ENCODE results near the gene HNRNPH1.
"Not testable (repeated sequence)": the region's sequence is repeated elsewhere in the genome, so short reads cannot be mapped to it uniquely, and the experiment has no call there.

DNA sequence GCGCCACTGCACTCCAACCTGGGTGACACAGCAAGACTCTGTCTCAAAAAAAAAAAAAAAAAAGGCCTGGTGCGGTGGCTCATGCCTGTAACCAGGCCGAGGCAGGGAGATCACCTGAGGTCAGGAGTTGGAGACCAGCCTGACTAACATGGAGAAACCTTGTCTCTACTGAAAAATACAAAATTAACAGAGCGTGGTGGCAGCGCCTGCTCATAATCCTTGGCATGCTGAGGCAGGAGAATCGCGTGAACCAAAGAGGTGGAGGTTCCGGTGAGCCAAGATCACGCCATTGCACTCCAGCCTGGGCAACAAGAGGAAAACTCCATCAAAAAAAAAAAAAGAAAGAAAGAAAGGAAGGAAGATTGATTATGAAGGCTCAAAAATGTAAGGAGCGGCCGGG lies 15.8 kb upstream of the HNRNPH1 start:
- TF ChIP-seq, protein P1, sequence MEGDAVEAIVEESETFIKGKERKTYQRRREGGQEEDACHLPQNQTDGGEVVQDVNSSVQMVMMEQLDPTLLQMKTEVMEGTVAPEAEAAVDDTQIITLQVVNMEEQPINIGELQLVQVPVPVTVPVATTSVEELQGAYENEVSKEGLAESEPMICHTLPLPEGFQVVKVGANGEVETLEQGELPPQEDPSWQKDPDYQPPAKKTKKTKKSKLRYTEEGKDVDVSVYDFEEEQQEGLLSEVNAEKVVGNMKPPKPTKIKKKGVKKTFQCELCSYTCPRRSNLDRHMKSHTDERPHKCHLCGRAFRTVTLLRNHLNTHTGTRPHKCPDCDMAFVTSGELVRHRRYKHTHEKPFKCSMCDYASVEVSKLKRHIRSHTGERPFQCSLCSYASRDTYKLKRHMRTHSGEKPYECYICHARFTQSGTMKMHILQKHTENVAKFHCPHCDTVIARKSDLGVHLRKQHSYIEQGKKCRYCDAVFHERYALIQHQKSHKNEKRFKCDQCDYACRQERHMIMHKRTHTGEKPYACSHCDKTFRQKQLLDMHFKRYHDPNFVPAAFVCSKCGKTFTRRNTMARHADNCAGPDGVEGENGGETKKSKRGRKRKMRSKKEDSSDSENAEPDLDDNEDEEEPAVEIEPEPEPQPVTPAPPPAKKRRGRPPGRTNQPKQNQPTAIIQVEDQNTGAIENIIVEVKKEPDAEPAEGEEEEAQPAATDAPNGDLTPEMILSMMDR (conservative IDR thresholded peaks at IDR 0.05 in 1 of 2, IDR thresholded peaks at IDR 0.05 in 1 of 2; ENCODE audit: low read depth in 1 of 2, low read length in 2 of 2): not testable (repeated sequence)
- TF ChIP-seq EZH2 (IDR thresholded peaks at IDR 0.05; ENCODE audit: low read length, missing control alignments): not testable (repeated sequence)
